WTC11 (cell line): ENCODE measurements around the gene MTPN. TPM values are rescaled to one million over a fixed set of nuclear protein-coding genes. Genes with fewer than 3 reads are reported as not detected.

Experiments used
- ATAC-seq: fragments of 200-7000 bp; cut with Tn5 transposase; 2 replicates; pipeline ENCODE4 v1.10.0; 2021; ENCODE audit warnings: mild to moderate bottlenecking, moderate library complexity
- CTCF ChIA-PET: fragments of 300-600 bp; sonication (Branson Sonifier 250); formaldehyde crosslinking; loops from one replicate; lab custom pipeline; 2021; ENCODE audit warnings: antibody characterized with exemption; lab: Charles Lee
- POLR2A ChIA-PET: fragments of 350-600 bp; sonication (Branson Sonifier 250); formaldehyde crosslinking; loops from one replicate; lab custom pipeline; 2021; ENCODE audit warnings: antibody characterized with exemption; lab: Charles Lee
- DNase-seq: peaks from one replicate; pipeline ENCODE4 v3.0.0; 2021; ENCODE audit warnings: low spot score
- H3K27ac Mint-ChIP-seq: 2 replicates; pipeline ENCODE4 v1.8.0; 2021; ENCODE audit warnings: mixed read lengths
- H3K27me3 Mint-ChIP-seq: 2 replicates; pipeline ENCODE4 v1.8.0; 2021; ENCODE audit warnings: low read depth, mild to moderate bottlenecking, moderate library complexity, mixed read lengths
- H3K36me3 Mint-ChIP-seq: 2 replicates; pipeline ENCODE4 v1.8.0; 2021; ENCODE audit warnings: mixed read lengths
- H3K4me1 Mint-ChIP-seq: 2 replicates; pipeline ENCODE4 v1.8.0; 2022; ENCODE audit warnings: mixed read lengths
- H3K4me3 Mint-ChIP-seq: 2 replicates; pipeline ENCODE4 v1.8.0; 2021; ENCODE audit warnings: mild to moderate bottlenecking, moderate library complexity, mixed read lengths
- H3K9me3 Mint-ChIP-seq: 2 replicates; pipeline ENCODE4 v1.8.0; 2021; ENCODE audit warnings: mixed read lengths
- ERG ChIP-seq: fragments of 250-450 bp; sonication (Bioruptor Pico); IDR thresholded peaks from 2 replicates; pipeline ENCODE4 v1.8.0; 2021; ENCODE audit warnings: mild to moderate bottlenecking
- ETV6 ChIP-seq: sonication (generic); formaldehyde crosslinking; IDR thresholded peaks from 2 replicates; pipeline ENCODE4 v1.8.1; 2022; ENCODE audit warnings: mild to moderate bottlenecking, missing genetic modification reagents
- GABPB1 ChIP-seq: sonication (generic); formaldehyde crosslinking; IDR thresholded peaks from 2 replicates; pipeline ENCODE4 v1.8.1; 2023; ENCODE audit warnings: mild to moderate bottlenecking, missing genetic modification reagents
- HMGA2 ChIP-seq: fragments of 250-450 bp; sonication (Bioruptor Pico); IDR thresholded peaks from 2 replicates; pipeline ENCODE4 v1.4.0; 2021; ENCODE audit warnings: mild to moderate bottlenecking, moderate library complexity
- PRDM15 ChIP-seq: sonication (generic); formaldehyde crosslinking; IDR thresholded peaks from 2 replicates; pipeline ENCODE4 v1.8.0; 2022; ENCODE audit warnings: missing genetic modification reagents
- RELA ChIP-seq: sonication (generic); formaldehyde crosslinking; IDR thresholded peaks from 2 replicates; pipeline ENCODE4 v1.8.1; 2022; ENCODE audit warnings: missing genetic modification reagents, mild to moderate bottlenecking, borderline replicate concordance
- RORB ChIP-seq: fragments of 250-450 bp; sonication (Bioruptor Pico); IDR thresholded peaks from 2 replicates; pipeline ENCODE4 v1.9.0; 2021; ENCODE audit warnings: mild to moderate bottlenecking
- SMAD4 ChIP-seq: sonication (generic); formaldehyde crosslinking; IDR thresholded peaks from 2 replicates; pipeline ENCODE4 v1.8.0; 2022; ENCODE audit warnings: mild to moderate bottlenecking, missing genetic modification reagents
- ZNF281 ChIP-seq: sonication (generic); formaldehyde crosslinking; IDR thresholded peaks from 2 replicates; pipeline ENCODE4 v1.8.0; 2023; ENCODE audit warnings: mild to moderate bottlenecking, missing genetic modification reagents
- total RNA-seq: library from RNA; stranded (reverse); gene quantifications from 3 replicates; pipeline ENCODE4 v1.2.3, GENCODE V29; 2021
- TF ChIP-seq, protein P1 (sequence below): fragments of 250-450 bp; sonication (Bioruptor Pico); IDR thresholded peaks from 2 replicates; pipeline ENCODE4 v2.1.2; 2022; ENCODE audit warnings: mild to moderate bottlenecking, moderate library complexity
- TF ChIP-seq, protein P2 (sequence below): fragments of 250-450 bp; sonication (Bioruptor Pico); IDR thresholded peaks from 2 replicates; pipeline ENCODE4 v1.9.0; 2021; ENCODE audit warnings: moderate library complexity, mild to moderate bottlenecking, inconsistent platforms, borderline replicate concordance
- TF ChIP-seq, protein P3 (sequence below): fragments of 250-450 bp; sonication (Bioruptor Pico); IDR thresholded peaks from 2 replicates; pipeline ENCODE4 v1.9.0; 2021; ENCODE audit warnings: mild to moderate bottlenecking
- TF ChIP-seq, protein P4 (sequence below): sonication (generic); formaldehyde crosslinking; IDR thresholded peaks from 2 replicates; pipeline ENCODE4 v1.8.1; 2022; ENCODE audit warnings: missing genetic modification reagents, borderline replicate concordance

Gene MTPN
- total RNA-seq, 1 experiment from 2014 or later: 92.5 TPM

DNA sequence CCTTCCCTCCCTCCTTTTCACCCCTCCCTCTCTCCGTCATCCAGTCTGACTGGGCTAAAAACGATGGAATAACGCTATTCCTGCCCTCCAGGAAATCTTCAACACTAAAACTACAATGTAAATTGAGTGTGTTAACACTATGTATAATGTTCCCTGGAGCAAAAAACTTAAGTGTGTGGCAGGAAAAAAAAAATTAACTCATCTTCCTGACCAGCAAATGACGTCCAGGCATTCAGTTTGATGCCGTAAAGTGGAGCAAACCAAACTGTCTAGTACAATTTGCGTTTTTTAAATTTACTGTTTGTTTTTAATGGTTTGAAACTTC is 545 bp upstream of the MTPN start (continued):
- TF ChIP-seq, protein P1, sequence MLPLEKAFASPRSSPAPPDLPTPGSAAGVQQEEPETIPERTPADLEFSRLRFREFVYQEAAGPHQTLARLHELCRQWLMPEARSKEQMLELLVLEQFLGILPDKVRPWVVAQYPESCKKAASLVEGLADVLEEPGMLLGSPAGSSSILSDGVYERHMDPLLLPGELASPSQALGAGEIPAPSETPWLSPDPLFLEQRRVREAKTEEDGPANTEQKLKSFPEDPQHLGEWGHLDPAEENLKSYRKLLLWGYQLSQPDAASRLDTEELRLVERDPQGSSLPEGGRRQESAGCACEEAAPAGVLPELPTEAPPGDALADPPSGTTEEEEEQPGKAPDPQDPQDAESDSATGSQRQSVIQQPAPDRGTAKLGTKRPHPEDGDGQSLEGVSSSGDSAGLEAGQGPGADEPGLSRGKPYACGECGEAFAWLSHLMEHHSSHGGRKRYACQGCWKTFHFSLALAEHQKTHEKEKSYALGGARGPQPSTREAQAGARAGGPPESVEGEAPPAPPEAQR (CRISPR knock-in tag): no peak

DNA sequence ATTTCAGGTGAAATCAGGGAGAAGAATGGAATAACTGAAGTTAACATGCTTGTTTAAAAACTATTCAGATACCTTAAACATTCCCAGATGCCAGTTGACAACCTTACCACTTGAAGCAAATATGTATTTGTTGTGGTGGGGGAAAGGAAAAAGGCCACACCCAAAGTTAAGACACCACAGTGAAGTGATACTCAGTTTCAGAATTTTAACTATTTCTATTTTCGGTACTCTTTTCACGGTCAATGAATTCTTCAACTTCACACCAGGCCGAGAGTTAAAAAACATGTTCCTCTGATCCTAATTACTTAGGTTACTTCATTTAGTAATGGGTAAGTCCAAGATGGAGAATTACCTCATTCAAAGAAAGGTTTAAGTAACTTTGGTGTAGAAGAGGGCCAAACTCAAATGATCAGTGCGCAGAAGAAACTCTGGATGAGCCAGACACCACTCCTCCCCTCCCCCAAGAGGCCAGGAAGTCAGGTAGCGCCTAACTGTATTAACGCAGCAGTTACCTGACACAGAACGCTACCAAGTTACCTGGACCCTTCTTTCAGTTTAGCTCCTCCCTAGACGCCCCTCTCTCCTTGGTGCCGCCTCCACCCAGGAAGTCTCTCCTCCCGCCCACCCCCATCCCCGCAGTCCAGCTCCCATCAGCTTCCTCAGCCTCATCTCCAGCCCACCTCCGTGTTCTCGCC is 700 bp downstream of the MTPN start:
- Mint-ChIP-seq H3K4me1 (peaks cover 11% of the 10 kb centered on the region), H3K27ac (peak overlapping the region; percentile 92), H3K36me3 (no peaks in the 10 kb centered on the region), H3K27me3 (peaks cover 7% of the 10 kb centered on the region), H3K4me3 (peak overlapping the region; percentile 95), H3K9me3 (no peaks in the 10 kb centered on the region; the same call in 1 of the 2 replicates)
- ATAC-seq: peak; percentile 74
- DNase-seq: peak; percentile 33
- ChIA-PET CTCF (interaction anchor here (0.6 kb wide), 1 partner anchor 176 kb away, joined by 3 read pairs; no protein-coding TSS in a partner anchor), POLR2A (no interaction called here)
- TF ChIP-seq PRDM15 (CRISPR knock-in tag) (no peak), RORB (CRISPR knock-in tag) (no peak), GABPB1 (CRISPR knock-in tag) (no peak), RELA (no peak), ZNF281 (CRISPR knock-in tag) (no peak), ERG (CRISPR knock-in tag) (no peak), HMGA2 (CRISPR knock-in tag) (no peak), SMAD4 (CRISPR knock-in tag) (no peak), ETV6 (no peak)
- TF ChIP-seq, protein P2, sequence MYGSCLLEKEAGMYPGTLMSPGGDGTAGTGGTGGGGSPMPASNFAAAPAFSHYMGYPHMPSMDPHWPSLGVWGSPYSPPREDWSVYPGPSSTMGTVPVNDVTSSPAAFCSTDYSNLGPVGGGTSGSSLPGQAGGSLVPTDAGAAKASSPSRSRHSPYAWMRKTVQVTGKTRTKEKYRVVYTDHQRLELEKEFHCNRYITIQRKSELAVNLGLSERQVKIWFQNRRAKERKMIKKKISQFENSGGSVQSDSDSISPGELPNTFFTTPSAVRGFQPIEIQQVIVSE (CRISPR knock-in tag): no peak
- TF ChIP-seq, protein P3, sequence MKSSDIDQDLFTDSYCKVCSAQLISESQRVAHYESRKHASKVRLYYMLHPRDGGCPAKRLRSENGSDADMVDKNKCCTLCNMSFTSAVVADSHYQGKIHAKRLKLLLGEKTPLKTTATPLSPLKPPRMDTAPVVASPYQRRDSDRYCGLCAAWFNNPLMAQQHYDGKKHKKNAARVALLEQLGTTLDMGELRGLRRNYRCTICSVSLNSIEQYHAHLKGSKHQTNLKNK (CRISPR knock-in tag): no peak
- TF ChIP-seq, protein P4, sequence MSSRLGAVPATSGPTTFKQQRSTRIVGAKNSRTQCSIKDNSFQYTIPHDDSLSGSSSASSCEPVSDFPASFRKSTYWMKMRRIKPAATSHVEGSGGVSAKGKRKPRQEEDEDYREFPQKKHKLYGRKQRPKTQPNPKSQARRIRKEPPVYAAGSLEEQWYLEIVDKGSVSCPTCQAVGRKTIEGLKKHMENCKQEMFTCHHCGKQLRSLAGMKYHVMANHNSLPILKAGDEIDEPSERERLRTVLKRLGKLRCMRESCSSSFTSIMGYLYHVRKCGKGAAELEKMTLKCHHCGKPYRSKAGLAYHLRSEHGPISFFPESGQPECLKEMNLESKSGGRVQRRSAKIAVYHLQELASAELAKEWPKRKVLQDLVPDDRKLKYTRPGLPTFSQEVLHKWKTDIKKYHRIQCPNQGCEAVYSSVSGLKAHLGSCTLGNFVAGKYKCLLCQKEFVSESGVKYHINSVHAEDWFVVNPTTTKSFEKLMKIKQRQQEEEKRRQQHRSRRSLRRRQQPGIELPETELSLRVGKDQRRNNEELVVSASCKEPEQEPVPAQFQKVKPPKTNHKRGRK (CRISPR knock-in tag): no peak
